CD4-positive, alpha-beta T cell treated with Interleukin-15 for 1 hour (primary cell): ENCODE measurements around the gene TWNK.

Experiments used
- DNase-seq: peaks from one replicate; pipeline ENCODE4 v3.0.0-alpha.2; 2020

The TWNK gene

GRCh38 chr10:100998183-100998990 lies 11.0 kb downstream of the TWNK start:
- DNase-seq, result peak; percentile 63

GRCh38 chr10:100998991-100999741 lies 11.8 kb downstream of the TWNK start:
- DNase-seq, result peak; percentile 76

DNA sequence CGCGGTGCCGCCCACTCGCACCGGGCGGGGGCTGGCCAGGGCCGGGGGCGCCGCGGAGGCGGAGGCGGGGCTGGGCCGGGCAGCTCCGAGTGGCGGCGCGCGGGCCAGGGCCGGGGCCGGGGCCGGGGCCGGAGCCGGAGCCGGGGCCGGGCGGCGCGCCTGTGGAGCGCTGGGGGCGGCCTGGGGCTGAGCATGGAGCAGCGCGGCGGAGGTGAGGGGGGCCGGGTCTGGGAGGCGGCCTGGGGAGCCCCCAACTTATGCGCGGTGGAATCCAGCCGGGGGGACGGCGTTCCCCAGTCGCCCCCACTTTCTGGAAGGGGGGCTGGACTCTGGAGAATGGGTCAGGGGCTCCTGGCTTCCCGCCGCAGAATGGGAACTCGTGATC lies 12.4 kb downstream of the TWNK start, which contains the start of gene LZTS2:
TSS of gene LZTS2 (plus strand) at position 67 of the 385 bp plus-strand sequence. CDS start 2,731 bp downstream, outside the sequence.
- DNase-seq, result no peak

GRCh38 chr10:101000127-101000914 lies 13.0 kb downstream of the TWNK start:
- DNase-seq, result no peak

DNA sequence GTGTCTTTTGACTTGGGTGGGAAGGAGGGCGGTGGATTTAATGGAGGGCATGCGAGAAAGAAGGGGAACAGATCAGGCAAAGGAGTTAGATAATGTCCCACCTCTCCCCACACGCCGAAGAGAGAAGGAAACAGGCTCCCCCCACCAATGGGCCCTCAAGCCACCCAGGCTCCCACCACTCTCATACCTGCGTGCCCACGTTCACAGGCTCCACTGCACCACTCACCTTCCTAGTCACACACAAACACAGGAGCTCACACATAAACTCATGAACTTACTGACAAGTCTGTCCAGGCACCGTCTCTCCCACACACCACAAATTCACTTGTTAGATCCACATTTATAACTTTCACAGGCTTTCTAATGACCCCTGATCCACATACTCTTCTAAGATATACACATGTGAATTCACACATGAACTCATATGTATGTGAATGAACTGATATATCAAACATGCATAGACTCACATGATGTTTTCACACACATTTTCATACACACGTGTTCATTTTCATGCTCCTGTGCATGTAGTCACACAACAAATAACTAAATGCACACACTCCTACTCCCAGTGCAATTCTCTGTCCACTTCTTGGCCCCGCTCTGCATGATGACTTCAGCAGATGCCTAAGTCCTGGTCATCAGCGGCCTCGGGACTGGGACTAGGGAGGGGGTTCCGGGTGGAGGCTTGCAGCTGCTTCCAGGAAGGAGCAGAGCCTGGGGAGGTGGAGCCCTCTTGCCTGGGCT lies 13.7 kb downstream of the TWNK start:
- DNase-seq, result no peak

DNA sequence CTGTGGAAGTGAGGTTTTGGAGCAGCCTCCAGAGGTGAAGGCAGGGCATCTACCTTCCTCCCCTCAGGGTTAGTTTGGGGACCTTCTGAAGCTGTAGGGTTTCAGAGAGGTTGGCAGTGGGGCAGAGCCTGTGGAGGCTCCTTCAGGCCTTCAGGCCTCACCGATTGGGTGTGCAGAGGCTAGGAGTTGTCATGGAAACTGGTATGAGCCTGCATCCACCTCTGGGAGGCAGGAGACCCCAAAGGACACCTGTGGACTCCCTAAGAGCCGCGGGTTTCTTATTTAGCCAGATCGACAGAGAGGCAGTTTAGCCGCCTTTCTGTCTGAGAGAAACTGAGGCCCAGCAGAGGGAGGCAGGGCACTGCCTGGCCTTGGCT lies 14.3 kb downstream of the TWNK start:
- DNase-seq, result no peak

- DNase-seq, result no peak
Observed at GRCh38 chr10:101002456-101002855, 15.1 kb downstream of the TWNK start.

DNA sequence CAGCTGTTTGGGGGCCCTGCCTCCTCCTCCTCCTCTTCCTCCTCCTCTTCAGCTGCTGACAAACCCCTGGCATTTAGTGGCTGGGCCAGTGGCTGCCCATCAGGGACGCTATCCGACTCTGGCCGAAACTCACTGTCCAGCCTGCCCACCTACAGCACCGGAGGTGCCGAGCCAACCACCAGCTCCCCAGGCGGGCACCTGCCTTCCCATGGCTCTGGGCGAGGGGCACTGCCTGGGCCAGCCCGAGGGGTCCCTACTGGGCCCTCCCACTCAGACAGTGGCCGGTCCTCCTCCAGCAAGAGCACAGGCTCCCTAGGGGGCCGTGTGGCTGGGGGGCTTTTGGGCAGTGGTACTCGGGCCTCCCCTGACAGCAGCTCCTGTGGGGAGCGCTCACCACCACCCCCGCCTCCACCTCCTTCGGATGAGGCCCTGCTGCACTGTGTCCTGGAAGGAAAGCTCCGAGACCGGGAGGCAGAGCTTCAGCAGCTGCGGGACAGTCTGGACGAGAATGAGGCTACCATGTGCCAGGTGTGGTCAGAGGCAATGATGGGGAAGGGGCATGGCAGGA lies 16.4 kb downstream of the TWNK start:
- DNase-seq, result no peak

DNA sequence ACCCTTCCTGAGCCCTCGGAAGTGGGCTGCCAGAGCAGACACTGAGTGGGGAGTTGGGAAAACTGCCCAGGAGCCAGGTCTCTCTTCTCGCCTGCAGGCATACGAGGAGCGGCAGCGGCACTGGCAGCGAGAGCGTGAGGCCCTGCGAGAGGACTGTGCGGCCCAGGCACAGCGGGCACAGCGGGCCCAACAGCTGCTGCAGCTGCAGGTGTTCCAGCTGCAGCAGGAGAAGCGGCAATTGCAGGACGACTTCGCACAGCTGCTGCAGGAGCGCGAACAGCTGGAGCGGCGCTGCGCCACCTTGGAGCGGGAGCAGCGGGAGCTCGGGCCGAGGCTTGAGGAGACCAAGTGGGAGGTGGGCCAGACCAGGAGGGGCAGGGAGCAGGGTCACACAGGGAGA lies 18.0 kb downstream of the TWNK start:
- DNase-seq, result no peak

- no peak for DNase-seq
Observed at GRCh38 chr10:101005869-101006567, 18.7 kb downstream of the TWNK start.

DNA sequence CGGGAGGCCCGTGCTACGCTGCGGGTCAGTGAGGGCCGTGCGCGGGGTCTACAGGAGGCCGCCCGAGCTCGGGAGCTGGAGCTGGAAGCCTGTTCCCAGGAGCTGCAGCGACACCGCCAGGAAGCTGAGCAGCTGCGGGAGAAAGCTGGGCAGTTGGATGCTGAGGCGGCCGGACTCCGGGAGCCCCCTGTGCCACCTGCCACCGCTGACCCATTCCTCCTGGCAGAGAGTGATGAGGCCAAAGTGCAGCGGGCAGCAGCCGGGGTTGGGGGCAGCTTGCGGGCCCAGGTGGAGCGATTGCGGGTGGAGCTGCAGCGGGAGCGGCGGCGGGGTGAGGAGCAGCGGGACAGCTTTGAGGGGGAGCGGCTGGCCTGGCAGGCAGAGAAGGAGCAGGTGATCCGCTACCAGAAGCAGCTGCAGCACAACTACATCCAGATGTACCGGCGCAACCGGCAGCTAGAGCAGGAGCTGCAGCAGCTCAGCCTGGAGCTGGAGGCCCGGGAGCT lies 19.3 kb downstream of the TWNK start:
- DNase-seq, result no peak

GRCh38 chr10:101007099-101007711 lies 19.9 kb downstream of the TWNK start:
- DNase-seq, result no peak

GRCh38 chr10:101007915-101008822 lies 20.8 kb downstream of the TWNK start:
- no peak for DNase-seq

GRCh38 chr10:101008823-101009423 lies 21.6 kb downstream of the TWNK start:
- no peak for DNase-seq

GRCh38 chr10:101010329-101010728 lies 23.0 kb downstream of the TWNK start:
- DNase-seq, result no peak

- no peak for DNase-seq
Observed at GRCh38 chr10:101011517-101012423, 24.4 kb downstream of the TWNK start.

GRCh38 chr10:101012525-101013364 lies 25.4 kb downstream of the TWNK start:
- peak; percentile 78 for DNase-seq
